DMS 273 treated with DMSO at 0.1 percent for 48 hours (cell line): ENCODE measurements around the gene INSYN2A.
A peak's percentile ranks its signal among the peaks of the same experiment; 100 is the strongest.

Experiments
- DNase-seq: peaks from one replicate; lab custom pipeline; 2025; lab: John Stamatoyannopoulos, UW

The INSYN2A gene, protein sequence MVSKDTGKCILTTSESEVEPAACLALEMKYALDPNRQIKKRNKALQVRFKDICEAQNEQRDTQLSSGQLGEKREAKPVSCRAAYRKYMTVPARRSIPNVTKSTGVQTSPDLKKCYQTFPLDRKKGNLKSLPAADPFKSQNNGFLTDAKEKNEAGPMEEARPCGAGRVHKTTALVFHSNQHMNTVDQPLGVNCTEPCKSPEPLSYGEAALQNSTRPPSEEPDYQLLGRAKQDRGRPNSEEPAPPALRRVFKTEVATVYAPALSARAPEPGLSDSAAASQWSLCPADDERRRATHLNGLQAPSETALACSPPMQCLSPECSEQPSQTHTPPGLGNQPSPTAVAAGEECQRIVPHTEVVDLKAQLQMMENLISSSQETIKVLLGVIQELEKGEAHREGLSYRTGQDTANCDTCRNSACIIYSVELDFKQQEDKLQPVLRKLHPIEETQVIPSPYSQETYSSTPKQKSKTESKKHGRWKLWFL

GRCh38 chr10:127196282-127197153 is at the start of gene INSYN2A:
INSYN2A (minus strand) TSS chr10:127196591; CDS start chr10:127176395, 20,196 bp downstream.
- no peak for DNase-seq

- DNase-seq, result no peak
These were observed 49.1 kb upstream of the INSYN2A start for GRCh38 chr10:127245456-127245855.

DNA sequence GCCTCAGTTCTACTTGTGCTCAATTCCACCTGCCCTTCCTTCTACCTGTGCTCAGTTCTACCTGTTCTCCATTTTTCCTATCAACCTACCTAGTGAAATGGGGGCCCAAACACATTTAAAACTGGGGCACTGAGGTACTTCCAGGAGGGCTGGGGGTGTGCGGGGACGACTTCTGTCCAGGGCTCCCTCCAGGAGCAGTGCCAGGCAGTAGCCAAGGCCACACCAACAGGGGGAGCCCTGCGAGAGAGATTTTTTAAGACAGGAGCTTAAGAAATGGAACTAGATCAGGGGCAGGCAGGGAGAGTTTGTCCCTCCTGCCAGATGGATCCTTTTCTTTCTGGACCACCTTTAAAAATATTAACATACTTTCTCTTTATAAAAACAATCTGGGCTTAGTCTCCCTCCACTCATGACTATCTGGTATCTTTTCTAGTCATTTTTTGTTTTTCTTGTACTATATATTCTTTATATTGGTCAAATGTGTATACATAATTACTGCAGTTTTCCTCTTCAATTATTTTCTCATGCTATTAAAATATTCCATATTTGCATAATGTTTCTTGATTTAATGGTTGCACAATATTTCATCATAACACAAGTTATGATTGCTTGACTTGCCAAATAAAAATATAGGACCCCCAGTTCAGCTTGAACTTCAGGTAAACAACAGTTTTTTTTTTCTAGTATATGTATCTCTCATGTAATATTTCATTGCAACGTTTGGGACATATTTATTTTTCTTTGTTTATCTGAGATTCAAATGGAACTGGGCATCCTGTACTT is 47.3 kb upstream of the INSYN2A start:
- peak; percentile 10 for DNase-seq

GRCh38 chr10:127242914-127243313 is 46.5 kb upstream of the INSYN2A start:
- no peak for DNase-seq

DNA sequence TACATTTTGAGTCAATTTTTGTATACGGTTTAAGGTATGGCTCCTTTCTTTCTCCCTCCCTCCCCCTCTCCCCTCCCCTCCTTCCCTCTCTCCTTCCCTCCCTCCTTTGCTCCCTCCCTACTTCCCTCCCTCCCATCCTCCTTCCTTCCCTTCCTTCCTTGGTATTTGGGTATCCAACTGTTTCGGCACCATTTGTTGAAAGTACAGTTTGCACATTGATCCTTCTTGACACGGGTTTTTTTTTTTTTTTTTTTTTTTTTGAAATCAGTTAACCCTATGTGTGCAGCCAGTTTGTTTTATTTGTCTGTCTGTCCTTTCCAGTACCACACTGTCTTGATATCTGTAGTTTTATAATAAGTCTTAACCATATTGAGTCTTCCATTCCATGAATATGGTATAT is 39.9 kb upstream of the INSYN2A start:
- DNase-seq, result no peak

GRCh38 chr10:127234306-127234800 is 38.0 kb upstream of the INSYN2A start:
- DNase-seq, result no peak

- DNase-seq, result no peak
These were observed 31.9 kb upstream of the INSYN2A start for GRCh38 chr10:127228195-127228787.

GRCh38 chr10:127227663-127228062 is 31.3 kb upstream of the INSYN2A start:
- no peak for DNase-seq

- no peak for DNase-seq
These were observed 30.6 kb upstream of the INSYN2A start for GRCh38 chr10:127227027-127227426.

GRCh38 chr10:127221281-127221680 is 24.9 kb upstream of the INSYN2A start:
- DNase-seq, result no peak

- no peak for DNase-seq
These were observed 22.3 kb upstream of the INSYN2A start for GRCh38 chr10:127218658-127219057.

- DNase-seq, result no peak
These were observed 20.4 kb upstream of the INSYN2A start for GRCh38 chr10:127216786-127217185.

- DNase-seq, result no peak
These were observed 19.9 kb upstream of the INSYN2A start for GRCh38 chr10:127216274-127216673.

DNA sequence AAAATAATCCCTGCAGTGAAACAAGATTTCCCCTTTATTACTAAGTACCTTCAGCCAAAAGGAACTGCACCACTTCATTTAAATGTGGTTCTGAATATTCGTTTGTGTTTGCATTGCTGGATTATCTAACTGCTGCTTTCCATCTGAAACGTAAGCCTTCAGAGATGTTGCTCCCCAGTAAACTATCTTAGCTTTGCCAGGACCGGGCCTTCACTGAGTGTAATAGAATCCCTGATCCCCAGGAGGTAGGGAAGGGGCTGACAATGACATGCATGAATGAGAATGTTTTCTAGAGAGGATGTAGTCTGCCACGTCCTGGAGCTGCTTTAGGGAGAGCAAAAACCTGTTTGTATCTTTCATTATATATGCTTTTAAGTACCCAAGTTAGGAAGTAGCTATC is 19.5 kb upstream of the INSYN2A start:
- no peak for DNase-seq

DNA sequence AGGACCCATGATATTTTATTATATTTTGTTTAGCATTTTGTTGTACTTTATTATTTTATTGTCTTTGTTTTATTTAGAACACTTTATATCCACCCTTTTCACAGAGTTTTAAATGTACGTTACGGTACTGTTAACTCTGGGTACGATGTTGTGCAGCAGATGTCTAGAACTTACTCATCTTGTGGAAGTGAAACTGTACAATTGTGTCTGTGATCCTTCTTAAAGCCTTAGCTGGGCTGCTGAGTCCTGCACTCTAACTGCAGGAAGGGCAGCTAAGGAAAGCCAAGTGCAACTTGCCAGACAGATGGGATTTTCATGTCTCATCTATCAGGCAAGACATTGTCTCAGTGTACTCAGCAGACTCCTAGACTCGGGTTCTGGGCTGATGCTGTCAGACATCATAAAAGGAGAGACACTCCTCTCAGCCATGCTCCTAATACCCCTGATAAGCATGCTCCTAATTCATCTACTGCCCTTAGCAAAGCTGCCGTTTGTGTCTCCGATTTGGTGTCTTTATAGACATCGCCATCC is 14.6 kb upstream of the INSYN2A start:
- no peak for DNase-seq

- no peak for DNase-seq
These were observed 10.7 kb upstream of the INSYN2A start for GRCh38 chr10:127207081-127207480.

GRCh38 chr10:127203067-127203466 is 6.7 kb upstream of the INSYN2A start:
- no peak for DNase-seq

DNA sequence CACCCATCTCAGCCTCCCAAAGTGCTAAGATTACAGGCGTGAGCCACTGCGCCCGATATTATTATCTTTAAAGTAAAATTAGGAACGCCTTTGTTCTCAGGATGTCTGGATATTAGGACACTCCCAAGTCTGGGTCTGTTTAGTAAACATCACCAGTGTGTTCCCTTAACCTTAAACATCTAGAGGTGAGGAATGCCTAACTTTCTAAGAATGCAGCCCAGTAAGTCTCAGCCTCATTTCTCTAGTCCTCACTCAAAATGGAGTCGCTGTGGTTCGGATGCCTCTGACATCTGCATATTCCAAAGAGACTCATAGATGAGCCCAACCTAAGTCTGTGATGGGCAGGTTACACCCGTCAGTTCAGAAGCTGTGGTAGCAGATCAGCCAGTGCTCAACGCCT is 4.3 kb upstream of the INSYN2A start:
- no peak for DNase-seq

DNA sequence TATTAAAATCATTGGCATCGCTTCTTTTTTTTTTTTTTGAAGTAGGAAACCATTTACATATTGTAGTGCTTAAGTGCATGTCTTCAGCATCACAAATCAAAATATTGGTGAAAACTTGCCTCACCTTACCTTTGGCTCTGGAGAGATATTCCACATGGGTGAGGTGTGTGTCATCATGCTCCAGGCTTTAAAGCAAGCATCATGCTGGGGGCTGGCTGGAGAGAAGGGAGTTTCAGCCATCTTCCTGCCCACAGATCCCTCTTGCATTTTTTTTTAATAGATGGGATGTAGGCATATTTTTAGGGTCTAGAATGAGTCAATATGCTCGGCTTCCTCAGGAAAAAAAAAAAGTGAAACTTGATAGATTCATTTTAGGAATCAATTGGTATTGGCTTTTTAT is 2.3 kb upstream of the INSYN2A start:
- DNase-seq, result no peak

DNA sequence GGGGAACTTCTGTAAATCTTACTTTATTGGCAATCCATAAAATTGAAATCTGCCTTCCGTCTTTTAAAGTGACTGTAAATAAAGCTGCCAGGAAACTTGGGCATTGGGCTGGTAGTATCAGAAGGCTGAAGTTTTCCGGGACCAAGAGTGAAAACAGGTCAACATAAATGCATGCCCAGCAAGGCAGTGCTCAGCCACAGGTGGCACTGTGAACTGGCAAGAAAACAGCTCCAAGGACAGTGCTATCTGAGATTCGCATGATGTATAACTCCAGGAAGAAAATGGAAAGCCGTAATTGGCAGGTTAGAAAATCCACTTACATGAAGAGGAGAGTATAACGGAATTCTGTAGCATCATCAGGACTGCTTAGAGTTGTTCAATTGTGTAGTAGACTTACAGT is 1.9 kb upstream of the INSYN2A start:
- no peak for DNase-seq

GRCh38 chr10:127197154-127197432 is 702 bp upstream of the INSYN2A start:
- no peak for DNase-seq
